ENCODE results near the gene LMAN2.

DNA sequence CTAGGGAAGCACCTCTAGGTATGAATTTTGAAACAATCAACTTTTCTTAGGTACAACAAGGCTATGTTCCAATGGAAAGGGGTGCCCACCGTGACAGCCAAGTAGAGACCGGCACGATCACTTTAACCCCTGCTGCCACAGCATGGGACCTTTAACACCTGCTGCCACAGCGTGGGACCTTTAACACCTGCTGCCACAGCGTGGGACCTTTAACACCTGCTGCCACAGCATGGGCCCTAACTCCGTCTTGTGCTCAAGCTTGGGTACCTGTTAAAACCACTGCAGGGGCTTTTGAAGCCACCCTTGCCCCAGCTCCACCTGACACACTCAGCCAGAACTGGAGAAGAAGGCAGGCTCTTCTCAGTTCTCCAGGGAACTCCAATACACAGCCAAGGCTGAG, 21.6 kb downstream of the LMAN2 start:
- TF ChIP-seq, protein P1, sequence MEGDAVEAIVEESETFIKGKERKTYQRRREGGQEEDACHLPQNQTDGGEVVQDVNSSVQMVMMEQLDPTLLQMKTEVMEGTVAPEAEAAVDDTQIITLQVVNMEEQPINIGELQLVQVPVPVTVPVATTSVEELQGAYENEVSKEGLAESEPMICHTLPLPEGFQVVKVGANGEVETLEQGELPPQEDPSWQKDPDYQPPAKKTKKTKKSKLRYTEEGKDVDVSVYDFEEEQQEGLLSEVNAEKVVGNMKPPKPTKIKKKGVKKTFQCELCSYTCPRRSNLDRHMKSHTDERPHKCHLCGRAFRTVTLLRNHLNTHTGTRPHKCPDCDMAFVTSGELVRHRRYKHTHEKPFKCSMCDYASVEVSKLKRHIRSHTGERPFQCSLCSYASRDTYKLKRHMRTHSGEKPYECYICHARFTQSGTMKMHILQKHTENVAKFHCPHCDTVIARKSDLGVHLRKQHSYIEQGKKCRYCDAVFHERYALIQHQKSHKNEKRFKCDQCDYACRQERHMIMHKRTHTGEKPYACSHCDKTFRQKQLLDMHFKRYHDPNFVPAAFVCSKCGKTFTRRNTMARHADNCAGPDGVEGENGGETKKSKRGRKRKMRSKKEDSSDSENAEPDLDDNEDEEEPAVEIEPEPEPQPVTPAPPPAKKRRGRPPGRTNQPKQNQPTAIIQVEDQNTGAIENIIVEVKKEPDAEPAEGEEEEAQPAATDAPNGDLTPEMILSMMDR (IDR thresholded peaks at IDR 0.05; ENCODE audit: insufficient read depth, low read length, poor library complexity, severe bottlenecking): no peak
- no peak for TF ChIP-seq EZH2phosphoT487 (conservative IDR thresholded peaks at IDR 0.05; ENCODE audit: low read length)

All from SU-DHL-6 (cell line).